NCI-H1417 treated with DMSO at 0.1 percent for 48 hours (cell line): Measurements from ENCODE around the gene APBB3.

ENCODE experiments used
- DNase-seq: peaks from one replicate; lab custom pipeline; 2025; lab: John Stamatoyannopoulos, UW

APBB3 gene

GRCh38 chr5:140575309-140575708, 10.9 kb upstream of the APBB3 start:
- no peak for DNase-seq

DNA sequence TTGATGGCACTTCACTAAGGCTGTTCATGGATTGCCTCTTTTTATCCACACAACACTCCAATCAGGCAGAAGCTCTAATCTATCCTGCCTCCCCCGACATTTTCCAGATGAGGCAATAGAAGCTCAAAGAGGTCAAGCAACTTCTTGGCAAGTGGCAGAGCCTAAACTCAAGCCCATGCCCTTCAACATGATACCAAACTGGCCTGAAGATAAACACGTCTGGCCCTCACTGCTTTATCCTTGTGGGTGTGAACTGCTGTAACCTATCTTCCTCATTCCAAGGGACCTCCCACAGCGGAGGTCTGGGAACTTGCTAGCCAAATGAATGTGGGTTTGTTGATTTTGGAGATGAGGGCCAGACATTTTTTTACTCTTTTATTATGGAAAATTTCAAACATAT, 9.8 kb upstream of the APBB3 start:
- DNase-seq: no peak

DNA sequence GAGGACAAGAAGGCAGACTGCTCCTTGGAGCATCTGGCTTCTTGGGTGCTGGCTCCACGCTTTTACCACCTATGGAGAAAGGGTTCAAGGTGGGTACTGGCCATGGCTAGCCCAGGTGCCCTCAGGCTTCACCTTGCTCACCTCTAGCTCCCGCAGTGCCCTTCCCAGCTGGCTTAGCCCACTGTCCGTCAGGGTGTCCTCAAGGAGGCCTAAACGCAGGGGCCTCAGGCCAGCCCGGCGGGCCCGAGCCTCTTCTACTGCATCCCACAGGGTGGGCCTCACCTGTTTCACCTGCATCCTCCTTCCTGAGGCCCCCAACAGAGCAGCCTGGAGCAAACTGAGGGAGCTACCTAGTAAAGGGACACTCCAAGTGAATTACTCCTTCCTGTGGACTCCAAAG, 9.3 kb upstream of the APBB3 start:
- no peak for DNase-seq

DNA sequence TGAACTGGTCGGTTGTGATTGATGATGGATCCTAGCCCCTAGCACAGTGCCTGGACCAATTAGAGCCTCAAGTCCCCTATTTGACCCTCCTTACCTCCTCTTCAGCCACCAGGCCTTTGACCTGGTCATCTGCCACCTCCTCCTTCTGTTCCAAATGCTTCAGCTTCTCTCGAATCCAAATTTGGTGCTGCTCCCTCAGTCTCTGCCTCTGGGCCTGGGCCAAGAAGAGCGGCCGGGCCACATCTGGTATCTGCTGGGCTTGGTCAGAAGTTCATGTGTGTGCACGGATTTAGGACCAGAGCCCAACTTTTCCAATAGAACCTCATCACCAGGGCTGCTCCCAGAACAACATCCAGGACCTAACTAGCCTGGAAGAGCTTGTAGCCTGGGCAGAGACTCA, 6.7 kb upstream of the APBB3 start:
- no peak for DNase-seq

GRCh38 chr5:140570488-140570887, 6.1 kb upstream of the APBB3 start:
- DNase-seq: no peak

GRCh38 chr5:140570058-140570457, 5.7 kb upstream of the APBB3 start:
- DNase-seq: no peak

DNA sequence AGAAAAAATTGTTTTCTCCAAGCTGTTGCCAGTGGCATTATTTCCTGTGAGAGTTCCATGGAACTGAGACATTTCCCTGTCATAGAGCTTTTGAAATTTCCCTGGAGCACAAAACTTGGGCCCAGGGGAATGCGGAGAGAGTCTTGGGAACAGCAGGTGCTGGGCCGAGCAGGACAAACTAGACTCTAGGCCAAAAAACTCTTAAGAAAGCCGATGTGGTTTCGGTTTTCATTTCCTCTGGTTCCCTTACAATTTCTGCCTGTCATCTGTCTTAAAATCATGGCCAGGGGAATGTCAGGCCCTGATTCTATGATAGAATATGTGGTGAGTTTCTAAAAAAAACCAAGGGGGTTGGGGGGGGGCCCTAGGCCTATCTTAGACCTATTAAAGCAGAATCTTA, 4.8 kb upstream of the APBB3 start:
- no peak for DNase-seq

DNA sequence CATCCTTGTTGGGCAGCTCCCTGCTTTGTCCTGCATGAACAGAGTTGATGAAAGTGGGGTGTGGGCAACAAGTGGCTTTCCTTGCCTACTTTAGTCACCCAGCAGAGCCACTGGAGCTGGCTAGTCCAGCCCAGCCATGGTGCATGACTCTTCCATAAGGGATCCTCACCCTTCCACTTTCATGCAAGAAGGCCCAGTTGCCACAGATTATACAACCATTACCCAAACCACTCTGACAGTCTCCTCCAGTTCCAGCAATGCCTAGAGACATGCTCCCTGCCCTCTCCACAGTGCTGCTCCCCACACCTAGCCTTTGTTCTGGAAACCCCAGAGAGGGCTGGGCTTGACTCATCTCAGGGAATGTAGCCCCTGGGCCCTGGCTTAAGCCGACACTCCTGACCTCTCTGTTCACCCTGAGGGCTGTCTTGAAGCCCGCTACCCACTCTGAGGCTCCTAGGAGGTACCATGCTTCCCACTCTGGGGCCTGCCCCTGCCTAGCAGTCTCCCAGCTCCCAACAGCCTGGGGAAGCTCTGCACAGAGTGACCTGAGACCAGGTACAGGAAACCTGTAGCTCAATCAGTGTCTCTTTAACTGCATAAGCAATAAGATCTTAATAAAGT, 4.2 kb upstream of the APBB3 start:
- no peak for DNase-seq

DNA sequence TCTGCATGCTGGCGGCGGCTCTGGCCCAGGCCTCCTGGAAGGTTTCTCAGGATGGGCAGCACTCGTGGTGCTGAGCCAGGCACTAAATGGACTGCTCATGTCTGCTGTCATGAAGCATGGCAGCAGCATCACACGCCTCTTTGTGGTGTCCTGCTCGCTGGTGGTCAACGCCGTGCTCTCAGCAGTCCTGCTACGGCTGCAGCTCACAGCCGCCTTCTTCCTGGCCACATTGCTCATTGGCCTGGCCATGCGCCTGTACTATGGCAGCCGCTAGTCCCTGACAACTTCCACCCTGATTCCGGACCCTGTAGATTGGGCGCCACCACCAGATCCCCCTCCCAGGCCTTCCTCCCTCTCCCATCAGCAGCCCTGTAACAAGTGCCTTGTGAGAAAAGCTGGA, 3.5 kb upstream of the APBB3 start:
- DNase-seq: no peak

DNA sequence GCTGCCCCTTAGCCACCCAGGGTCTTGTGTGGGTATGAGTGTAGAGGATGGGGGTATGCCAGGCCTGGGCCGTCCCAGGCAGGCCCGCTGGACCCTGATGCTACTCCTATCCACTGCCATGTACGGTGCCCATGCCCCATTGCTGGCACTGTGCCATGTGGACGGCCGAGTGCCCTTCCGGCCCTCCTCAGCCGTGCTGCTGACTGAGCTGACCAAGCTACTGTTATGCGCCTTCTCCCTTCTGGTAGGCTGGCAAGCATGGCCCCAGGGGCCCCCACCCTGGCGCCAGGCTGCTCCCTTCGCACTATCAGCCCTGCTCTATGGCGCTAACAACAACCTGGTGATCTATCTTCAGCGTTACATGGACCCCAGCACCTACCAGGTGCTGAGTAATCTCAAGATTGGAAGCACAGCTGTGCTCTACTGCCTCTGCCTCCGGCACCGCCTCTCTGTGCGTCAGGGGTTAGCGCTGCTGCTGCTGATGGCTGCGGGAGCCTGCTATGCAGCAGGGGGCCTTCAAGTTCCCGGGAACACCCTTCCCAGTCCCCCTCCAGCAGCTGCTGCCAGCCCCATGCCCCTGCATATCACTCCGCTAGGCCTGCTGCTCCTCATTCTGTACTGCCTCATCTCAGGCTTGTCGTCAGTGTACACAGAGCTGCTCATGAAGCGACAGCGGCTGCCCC, 2.9 kb upstream of the APBB3 start:
- DNase-seq: no peak

DNA sequence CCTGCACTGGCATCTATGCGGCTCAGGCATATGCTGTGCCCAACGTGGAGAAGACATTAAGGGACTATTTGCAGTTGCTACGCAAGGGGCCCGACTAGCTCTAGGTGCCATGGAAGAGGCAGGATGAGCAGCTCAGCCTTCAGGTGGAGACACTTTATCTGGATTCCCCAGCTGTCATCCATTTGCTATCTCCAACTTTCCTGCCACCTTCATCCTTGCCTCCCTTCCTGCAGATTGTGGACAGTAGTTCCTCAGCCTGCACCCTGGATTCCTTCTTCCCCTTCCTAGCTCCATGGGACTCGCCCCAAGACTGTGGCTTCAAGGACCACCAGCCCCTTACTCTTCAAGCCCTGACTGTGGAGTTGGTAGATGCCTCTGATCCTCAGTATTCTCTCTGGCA, 2.3 kb upstream of the APBB3 start:
- no peak for DNase-seq

DNA sequence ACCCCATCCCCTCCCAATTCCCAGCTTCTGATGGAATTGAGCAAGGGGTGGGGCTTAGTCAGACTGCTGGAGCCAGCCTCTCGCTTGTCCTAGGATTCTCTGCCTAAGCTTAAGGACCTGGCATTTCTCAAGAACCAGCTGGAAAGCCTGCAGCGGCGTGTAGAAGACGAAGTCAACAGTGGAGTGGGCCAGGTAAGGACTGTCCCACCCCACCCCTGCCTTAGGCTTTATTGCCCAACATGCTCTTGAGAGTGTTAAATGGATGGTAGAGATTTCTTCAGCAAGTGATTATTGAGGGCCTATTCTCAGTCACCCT, 1.3 kb upstream of the APBB3 start:
- DNase-seq: no peak

- no peak for DNase-seq
These were observed 804 bp upstream of the APBB3 start for GRCh38 chr5:140565024-140565779.

DNA sequence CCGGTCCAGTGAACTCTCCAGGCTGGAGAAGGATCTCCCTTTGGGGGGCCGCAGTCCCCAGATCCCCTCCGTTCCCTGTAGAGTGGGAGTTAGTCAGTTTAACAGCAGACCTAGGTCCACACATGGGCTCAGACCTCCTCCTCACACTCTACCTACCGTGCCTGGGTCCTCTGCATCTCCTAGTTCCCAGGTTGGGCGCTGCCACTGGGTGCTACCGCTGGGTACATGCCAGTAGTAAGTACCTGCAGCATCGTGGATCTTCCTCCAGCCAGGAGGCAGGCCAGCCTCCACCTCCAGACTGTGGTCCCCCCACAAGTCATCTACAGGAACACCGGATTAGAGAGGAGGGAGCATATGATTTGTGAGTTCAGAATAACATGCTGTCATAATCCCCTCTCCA, 802 bp downstream of the APBB3 start:
- no peak for DNase-seq

GRCh38 chr5:140561753-140562523, 2.5 kb downstream of the APBB3 start:
- DNase-seq: no peak

GRCh38 chr5:140560227-140560626, 4.2 kb downstream of the APBB3 start:
- DNase-seq: no peak

DNA sequence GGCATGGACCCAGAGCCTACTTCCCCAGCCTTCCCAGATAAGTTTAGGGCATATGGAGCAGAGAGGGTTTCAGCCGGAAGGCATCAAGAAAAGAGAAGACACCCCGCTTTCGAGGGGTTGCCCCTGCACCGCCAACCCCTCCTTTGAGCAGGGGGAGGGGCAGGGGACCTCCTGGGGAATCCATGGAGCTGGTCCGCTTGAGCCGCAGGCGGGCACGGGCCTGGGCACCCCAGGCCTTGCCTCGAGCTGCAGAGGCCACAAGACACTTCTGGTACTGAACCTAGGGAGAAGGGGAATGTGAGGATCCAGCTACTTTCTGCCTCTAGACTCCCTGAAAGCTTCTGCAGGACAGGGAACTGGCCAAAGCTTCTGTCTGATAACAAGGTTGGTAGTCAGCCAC, 5.9 kb downstream of the APBB3 start:
- no peak for DNase-seq

- DNase-seq: no peak
These were observed 6.4 kb downstream of the APBB3 start for GRCh38 chr5:140557965-140558364.

DNA sequence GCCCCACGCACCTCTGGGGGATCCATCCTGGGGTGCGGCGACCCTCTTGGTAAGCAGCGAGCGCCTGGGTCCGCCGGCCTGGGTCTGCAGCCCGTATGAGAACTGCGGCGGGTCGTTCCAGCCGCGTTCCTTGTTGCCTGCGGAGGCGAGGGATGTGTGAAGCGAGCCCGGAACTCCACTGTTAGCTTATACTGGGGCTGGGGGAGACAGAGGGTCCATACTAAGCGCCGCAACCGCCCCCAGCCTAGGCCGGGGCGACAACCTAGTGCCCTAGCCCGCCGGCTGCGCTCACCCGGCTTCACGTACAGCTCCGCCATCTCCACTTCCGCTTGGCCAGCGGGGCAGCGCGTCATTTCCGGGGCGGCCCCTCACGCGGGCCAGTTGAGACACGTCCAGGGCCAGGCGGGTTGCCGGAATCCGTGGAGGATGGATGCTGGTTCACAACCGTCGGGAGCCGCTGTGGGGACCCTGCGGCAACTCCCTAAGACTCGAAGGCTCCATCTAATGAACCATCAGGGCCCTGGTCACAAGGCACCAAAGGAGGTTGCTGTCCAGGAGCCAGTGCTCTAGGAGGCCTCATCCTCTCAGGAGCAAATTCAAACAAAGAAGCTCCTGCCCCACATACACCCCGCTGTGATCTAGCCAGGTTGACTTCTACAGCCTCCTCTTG, 7.1 kb downstream of the APBB3 start, which contains the start of gene SRA1:
TSS of gene SRA1 (minus strand) at position 338 of the 670 bp plus-strand sequence. CDS start at position 317, 21 bp downstream.
- peak; percentile 49 for DNase-seq

- DNase-seq: no peak
These were observed 8.0 kb downstream of the APBB3 start for GRCh38 chr5:140556438-140556837.

- no peak for DNase-seq
These were observed 8.6 kb downstream of the APBB3 start for GRCh38 chr5:140555747-140556312.

GRCh38 chr5:140554454-140554853, 9.9 kb downstream of the APBB3 start:
- DNase-seq: no peak
